Activated naive CD4-positive, alpha-beta T cell treated with anti-CD3 and anti-CD28 coated beads, Interleukin-2, amount 10 ng/mL, durations not matched to agents 5 hours and 36 hours (primary cell): ENCODE data around the gene MYH13. TPM values are rescaled to one million over a fixed set of nuclear protein-coding genes. Genes with fewer than 3 reads are reported as not detected.

ENCODE experiments used
- total RNA-seq, 2 experiments: library from RNA; stranded (reverse); gene quantifications; one replicate each; pipeline ENCODE4 v1.2.3, GENCODE V29; 2021

The MYH13 gene
- not detected for total RNA-seq

GRCh38 chr17:10372906-10373305 lies at the start of gene MYH13:
Gene MYH13 (minus strand): TSS chr17:10373006. CDS start chr17:10364530, 8,476 bp downstream.

GRCh38 chr17:10421900-10422542 lies 49.2 kb upstream of the MYH13 start, which contains the start of gene MYH8:
Gene MYH8 (minus strand): TSS chr17:10421950. CDS start chr17:10420227, 1,723 bp downstream.

Other genes starting within 250 kb of the MYH13 start
- gene GAS7, start 174.4 kb downstream of the MYH13 start, total RNA-seq = 1 to 10 TPM in 1 of 2 experiments, under 1 TPM in 1; 0.78 to 1.0 TPM
- gene MYH8, start 48.9 kb upstream of the MYH13 start, total RNA-seq = not detected
- gene MYH4, start 96.6 kb upstream of the MYH13 start, total RNA-seq = not detected
- not detected for gene MYH1, start 145.5 kb upstream of the MYH13 start, total RNA-seq
- gene MYH2, start 176.7 kb upstream of the MYH13 start, total RNA-seq = not detected